Measurements from ENCODE around the gene DOCK1. TPM values are rescaled to one million over a fixed set of nuclear protein-coding genes. Genes with fewer than 3 reads are reported as not detected.
A peak's percentile ranks its signal among the peaks of the same experiment; 100 is the strongest.

The DOCK1 gene
- total RNA-seq, 1 donor: 99.7 TPM

DNA sequence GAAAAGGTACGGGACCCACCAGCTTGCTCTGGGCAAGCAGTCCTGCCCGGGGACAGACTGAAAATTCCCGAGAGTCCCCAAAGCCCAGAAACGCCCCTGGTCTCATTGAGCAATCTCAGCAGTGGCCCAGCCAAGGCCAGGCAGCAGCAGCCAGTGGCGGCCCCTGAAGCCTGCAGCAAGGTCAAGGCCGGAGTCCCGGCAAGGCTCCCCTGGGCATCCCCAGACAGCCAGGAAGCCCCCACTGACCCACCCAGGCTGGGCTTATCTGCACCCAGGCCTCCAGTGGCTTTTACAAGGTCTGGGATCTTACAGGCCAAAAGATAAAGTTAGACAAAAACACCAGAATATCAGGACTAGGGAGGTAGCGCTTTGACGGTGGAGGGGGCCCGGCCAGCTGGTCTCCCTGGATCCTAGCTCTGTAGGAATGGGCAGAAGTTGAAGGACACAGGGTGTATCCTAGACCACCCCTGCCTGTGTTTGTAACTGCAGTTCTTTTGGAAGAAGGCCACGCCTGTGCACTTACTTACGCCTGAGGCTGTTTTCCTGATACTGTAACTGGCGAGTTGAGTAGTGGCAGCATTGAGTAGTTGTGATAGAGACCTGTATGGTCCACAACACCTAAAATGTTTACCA is 513.4 kb downstream of the DOCK1 start:
- TF ChIP-seq, protein P1, sequence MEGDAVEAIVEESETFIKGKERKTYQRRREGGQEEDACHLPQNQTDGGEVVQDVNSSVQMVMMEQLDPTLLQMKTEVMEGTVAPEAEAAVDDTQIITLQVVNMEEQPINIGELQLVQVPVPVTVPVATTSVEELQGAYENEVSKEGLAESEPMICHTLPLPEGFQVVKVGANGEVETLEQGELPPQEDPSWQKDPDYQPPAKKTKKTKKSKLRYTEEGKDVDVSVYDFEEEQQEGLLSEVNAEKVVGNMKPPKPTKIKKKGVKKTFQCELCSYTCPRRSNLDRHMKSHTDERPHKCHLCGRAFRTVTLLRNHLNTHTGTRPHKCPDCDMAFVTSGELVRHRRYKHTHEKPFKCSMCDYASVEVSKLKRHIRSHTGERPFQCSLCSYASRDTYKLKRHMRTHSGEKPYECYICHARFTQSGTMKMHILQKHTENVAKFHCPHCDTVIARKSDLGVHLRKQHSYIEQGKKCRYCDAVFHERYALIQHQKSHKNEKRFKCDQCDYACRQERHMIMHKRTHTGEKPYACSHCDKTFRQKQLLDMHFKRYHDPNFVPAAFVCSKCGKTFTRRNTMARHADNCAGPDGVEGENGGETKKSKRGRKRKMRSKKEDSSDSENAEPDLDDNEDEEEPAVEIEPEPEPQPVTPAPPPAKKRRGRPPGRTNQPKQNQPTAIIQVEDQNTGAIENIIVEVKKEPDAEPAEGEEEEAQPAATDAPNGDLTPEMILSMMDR (IDR thresholded peaks at IDR 0.05; ENCODE audit: insufficient read depth, low read depth, low read length): no peak
- DNase-seq (ENCODE audit: low read depth): no peak
- H3K4me3 ChIP-seq (ENCODE audit: low read depth, low read length): no peak overlapping the region

DNA sequence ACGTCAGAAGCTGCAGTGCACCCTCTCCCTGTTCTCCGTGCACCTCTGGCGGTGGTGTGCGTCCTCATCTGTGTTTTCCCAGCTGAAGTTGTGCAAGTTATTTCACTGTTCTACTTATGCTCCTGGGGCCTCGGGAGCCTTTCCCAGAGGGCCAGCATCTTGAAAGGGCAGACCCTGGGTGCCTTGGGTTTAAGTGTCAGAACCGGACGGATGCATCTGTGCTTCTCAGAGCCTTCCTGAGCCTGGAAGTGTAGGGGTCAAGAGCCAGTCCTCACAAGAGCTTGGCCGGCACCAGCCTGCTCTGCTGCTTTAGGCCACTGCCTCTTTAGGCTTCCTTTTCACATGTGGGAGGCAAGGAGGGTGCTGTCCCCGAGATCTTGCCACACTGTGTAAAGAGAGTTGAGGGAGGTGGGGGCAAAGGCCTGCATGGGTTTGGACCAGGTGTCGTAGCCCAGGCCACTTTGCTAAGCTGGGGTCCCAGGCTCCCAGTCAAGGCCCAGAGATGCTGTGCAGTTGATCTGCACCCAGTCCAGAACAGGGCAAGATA is 515.0 kb downstream of the DOCK1 start:
- H3K4me3 ChIP-seq (ENCODE audit: low read depth, low read length): no peak overlapping the region
- no peak for DNase-seq (ENCODE audit: low read depth)
- TF ChIP-seq, protein P1 (IDR thresholded peaks at IDR 0.05; ENCODE audit: insufficient read depth, low read depth, low read length): no peak

DNA sequence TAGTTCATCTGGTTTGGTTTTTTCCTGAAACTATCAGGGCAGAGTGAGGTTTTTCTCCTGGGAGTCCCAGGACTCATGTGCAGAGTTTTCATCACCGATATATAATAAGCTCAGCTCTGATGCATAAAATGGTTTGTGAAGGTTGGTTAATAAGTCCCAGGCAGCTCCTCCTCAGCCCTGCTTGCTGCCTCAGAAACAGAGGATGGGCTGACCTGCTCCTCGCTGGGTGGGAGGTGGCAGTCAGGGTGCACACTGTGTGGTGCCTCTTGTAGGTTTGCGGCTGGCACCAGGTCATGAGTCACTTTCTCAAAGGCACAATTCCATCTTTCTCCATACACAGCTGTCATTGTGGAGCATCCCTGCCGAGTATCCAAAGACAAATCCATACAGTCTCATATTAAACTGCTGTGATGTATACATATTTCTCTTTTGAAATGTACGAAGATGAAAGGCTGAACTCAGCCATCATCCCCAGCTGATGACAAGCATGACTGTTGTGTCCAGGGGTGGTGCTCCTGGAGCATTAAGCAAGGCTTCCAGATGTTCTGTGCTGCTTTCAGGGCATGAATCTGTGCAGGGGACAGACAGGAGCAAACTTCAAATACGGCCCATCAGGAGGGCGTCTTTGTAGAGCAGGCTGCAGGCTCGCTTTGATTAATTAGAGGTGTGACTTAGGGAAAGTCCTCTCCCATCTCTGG is 518.1 kb downstream of the DOCK1 start:
- TF ChIP-seq, protein P1 (IDR thresholded peaks at IDR 0.05; ENCODE audit: insufficient read depth, low read depth, low read length): no peak

DNA sequence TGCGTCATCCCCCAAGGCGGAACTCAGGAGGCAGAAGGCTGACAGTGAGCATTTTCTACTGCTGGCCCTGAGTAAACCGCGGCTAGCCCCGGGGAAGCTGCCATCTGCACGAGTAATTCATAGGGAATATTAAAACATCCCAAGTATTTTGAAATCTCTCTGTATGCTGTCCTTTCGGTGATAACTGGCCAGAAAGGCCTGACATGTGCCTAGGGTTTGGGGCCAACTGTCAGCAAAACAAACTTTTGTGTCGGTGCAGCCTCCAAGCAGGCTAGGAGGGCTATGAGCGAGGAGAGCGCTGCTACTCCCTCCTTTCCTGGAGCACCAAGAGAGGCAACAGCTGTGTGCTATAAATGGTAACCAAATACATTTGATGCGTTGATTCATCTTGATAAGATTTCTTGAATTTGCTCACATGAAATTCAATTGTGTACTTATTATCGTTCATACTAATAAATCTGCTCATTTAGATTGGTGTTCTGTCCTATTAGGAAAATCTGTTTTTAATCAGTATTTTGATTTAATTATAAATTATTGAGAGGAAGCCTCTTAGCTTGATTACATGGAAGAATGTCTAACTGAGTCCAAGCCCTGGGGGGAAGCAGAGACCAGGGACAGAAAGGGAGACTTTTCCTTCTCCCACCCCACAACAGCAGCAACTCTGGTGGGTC is 519.5 kb downstream of the DOCK1 start:
- TF ChIP-seq, protein P1 (IDR thresholded peaks at IDR 0.05; ENCODE audit: insufficient read depth, low read depth, low read length): no peak
- no peak overlapping the region for H3K4me3 ChIP-seq (ENCODE audit: low read depth, low read length)
- peak; percentile 36 for DNase-seq (ENCODE audit: low read depth)

More for the DNA sequence above, 518.1 kb downstream of the DOCK1 start:
- H3K4me3 ChIP-seq (ENCODE audit: low read depth, low read length): no peak overlapping the region
- no peak for DNase-seq (ENCODE audit: low read depth)

DNA sequence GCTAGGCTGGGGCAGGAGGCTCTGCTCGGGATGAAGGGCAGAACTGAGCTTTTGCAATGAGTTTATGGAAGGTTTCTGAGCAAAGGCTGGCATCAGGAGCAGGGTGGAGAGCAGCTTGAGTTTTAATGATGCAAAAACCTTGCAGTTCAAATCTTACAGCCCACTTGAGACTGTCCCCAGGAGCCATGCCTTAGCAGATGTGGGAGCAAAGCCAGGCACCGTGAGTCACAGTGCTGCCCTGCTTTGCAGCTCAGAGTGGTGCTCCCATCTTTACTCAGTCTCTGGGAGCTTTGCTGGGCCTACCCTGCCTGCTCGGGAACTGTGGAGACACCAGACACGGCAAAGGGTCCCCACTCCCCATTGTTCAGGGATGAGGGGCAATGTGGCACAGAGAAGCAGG is 521.5 kb downstream of the DOCK1 start:
- TF ChIP-seq, protein P1 (IDR thresholded peaks at IDR 0.05; ENCODE audit: insufficient read depth, low read depth, low read length): no peak
- no peak overlapping the region for H3K4me3 ChIP-seq (ENCODE audit: low read depth, low read length)
- DNase-seq (ENCODE audit: low read depth): no peak

DNA sequence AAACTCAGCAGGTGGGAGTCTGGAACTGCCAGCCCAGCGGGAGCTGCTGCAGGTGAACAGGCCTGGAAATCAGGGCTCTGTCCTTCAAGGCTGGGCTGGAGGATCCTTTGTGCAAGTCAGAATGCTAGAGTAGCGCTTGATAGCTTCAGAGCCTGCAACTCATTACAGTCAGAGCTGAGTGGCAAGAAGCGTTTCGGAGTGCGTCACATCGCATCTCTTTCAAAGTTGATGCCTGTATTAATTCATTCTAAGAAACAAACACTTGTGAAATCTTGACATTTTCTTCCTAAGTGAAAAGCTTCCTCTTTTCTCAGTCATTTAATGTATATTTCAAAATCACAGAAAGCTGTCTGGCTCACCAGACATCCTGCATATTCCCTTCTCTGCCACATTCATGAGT is 522.7 kb downstream of the DOCK1 start:
- H3K4me3 ChIP-seq (ENCODE audit: low read depth, low read length): no peak overlapping the region
- TF ChIP-seq, protein P1 (IDR thresholded peaks at IDR 0.05; ENCODE audit: insufficient read depth, low read depth, low read length): no peak
- no peak for DNase-seq (ENCODE audit: low read depth)

Measured in fibroblast of villous mesenchyme (primary cell).